Activated CD8-positive, alpha-beta memory T cell treated with anti-CD3 and anti-CD28 coated beads, Interleukin-2, amount 10 ng/mL, durations not matched to agents 7 days and 5 days (primary cell): ENCODE data around the gene CCDC92. TPM values are rescaled to one million over a fixed set of nuclear protein-coding genes. Genes with fewer than 3 reads are reported as not detected.

Experiments used
- ATAC-seq: fragments of 150-1000 bp; cut with Tn5 transposase; one replicate; pipeline ENCODE4 v1.10.0; 2021; ENCODE audit warnings: moderate library complexity
- CTCF ChIA-PET: fragments of 350-600 bp; sonication (Branson Sonifier 250); formaldehyde crosslinking; loops from one replicate; lab custom pipeline; 2021; ENCODE audit warnings: antibody characterized with exemption; lab: Charles Lee
- DNase-seq: peaks from one replicate; pipeline ENCODE4 v3.0.0-alpha.2; 2020
- H3K27ac Mint-ChIP-seq: one replicate; pipeline ENCODE4 v1.8.0; 2021; ENCODE audit warnings: mild to moderate bottlenecking, mixed read lengths
- H3K27me3 Mint-ChIP-seq: one replicate; pipeline ENCODE4 v1.8.0; 2021; ENCODE audit warnings: mixed read lengths
- H3K36me3 Mint-ChIP-seq: one replicate; pipeline ENCODE4 v1.8.0; 2021; ENCODE audit warnings: mild to moderate bottlenecking, mixed read lengths
- H3K4me1 Mint-ChIP-seq: one replicate; pipeline ENCODE4 v1.8.0; 2021; ENCODE audit warnings: mixed read lengths
- H3K4me3 Mint-ChIP-seq: one replicate; pipeline ENCODE4 v1.8.0; 2021; ENCODE audit warnings: mild to moderate bottlenecking, moderate library complexity, mixed read lengths
- H3K9me3 Mint-ChIP-seq: one replicate; pipeline ENCODE4 v1.8.0; 2022; ENCODE audit warnings: low read depth, mixed read lengths
- total RNA-seq, 2 experiments: library from RNA; stranded (reverse); gene quantifications; one replicate each; pipeline ENCODE4 v1.2.3, GENCODE V29; 2021

Gene CCDC92
- total RNA-seq, 2 experiments from 2014 or later, result 16.4 to 19.8 TPM

GRCh38 chr12:123941000-123941399, 31.6 kb downstream of the CCDC92 start:
- H3K9me3 Mint-ChIP-seq, result no peaks in the 10 kb centered on the region

DNA sequence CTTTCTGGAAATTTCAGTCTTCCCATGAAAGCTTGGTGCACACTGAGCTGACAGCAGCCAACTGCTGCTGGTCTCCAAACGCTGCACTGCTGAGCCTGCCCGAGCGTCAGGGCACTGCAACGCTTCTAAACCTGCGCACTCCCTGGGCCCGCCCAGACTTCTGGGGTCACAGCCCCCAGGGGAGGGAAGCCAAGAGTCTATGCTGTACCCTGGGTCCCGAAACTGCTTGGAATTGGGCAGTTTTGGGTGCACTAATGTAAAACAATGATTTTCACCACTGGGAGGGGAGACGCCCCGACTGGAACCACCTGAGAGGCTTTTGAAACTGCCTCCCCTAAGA, 32.0 kb downstream of the CCDC92 start:
- CTCF ChIA-PET, result interaction anchor here (1.8 kb wide), 1 partner anchor 35 kb away, joined by 4 read pairs; no protein-coding TSS in a partner anchor
- Mint-ChIP-seq H3K36me3 (peaks cover 8% of the 10 kb centered on the region), H3K9me3 (no peaks in the 10 kb centered on the region), H3K27ac (no peak overlapping the region), H3K4me1 (peaks cover 21% of the 10 kb centered on the region), H3K27me3 (no peaks in the 10 kb centered on the region), H3K4me3 (no peak overlapping the region)
- no peak for ATAC-seq
- DNase-seq, result no peak

More at GRCh38 chr12:123941000-123941399, 31.6 kb downstream of the CCDC92 start:
- Mint-ChIP-seq H3K27me3 (no peaks in the 10 kb centered on the region), H3K27ac (no peak overlapping the region), H3K4me1 (peaks cover 21% of the 10 kb centered on the region), H3K4me3 (no peak overlapping the region), H3K36me3 (peaks cover 8% of the 10 kb centered on the region)
- ATAC-seq (no peak), DNase-seq (no peak)
- CTCF ChIA-PET, result interaction anchor here (0.6 to 1.8 kb wide), 3 partner anchors 36 to 103 kb away, joined by 3 to 4 read pairs (median 3); no protein-coding TSS in a partner anchor

- CTCF ChIA-PET, result interaction anchor here (1.3 to 1.9 kb wide), 4 partner anchors 11 to 58 kb away, joined by 3 to 7 read pairs (median 4); no protein-coding TSS in a partner anchor
- Mint-ChIP-seq H3K4me1 (peaks cover 21% of the 10 kb centered on the region), H3K9me3 (no peaks in the 10 kb centered on the region), H3K27ac (no peak overlapping the region), H3K27me3 (no peaks in the 10 kb centered on the region), H3K4me3 (no peak overlapping the region), H3K36me3 (peaks cover 8% of the 10 kb centered on the region)
- ATAC-seq (no peak), DNase-seq (no peak)
These were observed 32.7 kb downstream of the CCDC92 start for GRCh38 chr12:123939716-123940626.

DNA sequence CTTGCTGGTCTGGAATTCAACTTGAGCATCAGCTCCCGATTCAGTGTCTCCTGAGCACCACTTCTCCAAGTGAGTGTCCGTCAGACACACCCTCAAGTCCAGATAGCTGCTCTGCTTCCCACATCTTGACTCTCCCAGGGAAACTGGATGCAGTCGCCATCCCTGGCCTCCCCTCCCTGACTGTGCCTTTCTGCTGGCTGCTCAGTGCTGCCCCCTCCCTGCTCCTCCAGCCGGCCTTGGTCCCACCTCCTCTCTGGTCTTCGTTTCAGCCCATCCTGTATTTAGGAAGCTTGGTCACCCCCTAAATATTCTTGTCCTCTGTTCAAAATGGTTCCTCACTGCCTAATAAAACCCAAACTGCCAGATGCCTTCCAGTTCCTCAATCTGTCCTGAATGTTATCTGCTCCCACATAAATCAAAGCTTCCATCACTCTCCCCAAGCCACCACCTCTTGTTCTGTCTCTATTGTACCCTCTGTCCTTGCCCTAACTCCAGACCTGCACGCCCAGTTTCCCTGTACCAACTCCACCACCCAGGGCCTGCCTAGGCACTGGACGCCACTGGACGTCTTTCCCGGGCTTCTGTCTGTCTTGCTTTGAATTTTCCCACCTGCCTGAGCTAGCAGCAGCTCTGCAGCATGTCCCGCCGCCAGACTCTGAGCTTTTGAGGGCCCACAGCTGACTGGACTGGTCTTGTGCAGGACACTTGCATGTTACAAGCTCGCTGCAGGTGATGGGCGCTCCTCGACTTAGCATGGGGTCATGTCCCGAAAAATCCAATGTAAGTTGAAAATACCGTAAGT, 33.8 kb downstream of the CCDC92 start:
- Mint-ChIP-seq H3K4me3 (peak overlapping the region; percentile 65), H3K4me1 (peaks cover 22% of the 10 kb centered on the region), H3K36me3 (peaks cover 8% of the 10 kb centered on the region), H3K27ac (peak overlapping the region; percentile 88), H3K9me3 (no peaks in the 10 kb centered on the region), H3K27me3 (no peaks in the 10 kb centered on the region)
- CTCF ChIA-PET, result interaction anchor here (1.0 to 1.9 kb wide), 7 partner anchors 10 to 59 kb away, joined by 3 to 7 read pairs (median 3); partner anchors contain the start of genes CCDC92 and ZNF664
- DNase-seq (no peak), ATAC-seq (peak; percentile 18)

GRCh38 chr12:123937707-123938591, 34.7 kb downstream of the CCDC92 start:
- Mint-ChIP-seq H3K4me3 (peak overlapping the region; percentile 65), H3K27me3 (peaks cover 3% of the 10 kb centered on the region), H3K4me1 (peaks cover 22% of the 10 kb centered on the region), H3K9me3 (no peaks in the 10 kb centered on the region), H3K36me3 (peaks cover 8% of the 10 kb centered on the region), H3K27ac (peak overlapping the region; percentile 88)
- ATAC-seq (peak; percentile 93), DNase-seq (peak; percentile 79)
- CTCF ChIA-PET, result interaction anchor here (0.9 to 1.9 kb wide), 9 partner anchors 9 to 60 kb away, joined by 3 to 7 read pairs (median 3); partner anchors contain the start of genes CCDC92 and ZNF664

GRCh38 chr12:123936956-123937706, 35.5 kb downstream of the CCDC92 start:
- Mint-ChIP-seq H3K9me3 (no peaks in the 10 kb centered on the region), H3K4me3 (peak overlapping the region; percentile 65), H3K27ac (peak overlapping the region; percentile 88), H3K27me3 (peaks cover 8% of the 10 kb centered on the region), H3K4me1 (peaks cover 29% of the 10 kb centered on the region), H3K36me3 (peaks cover 6% of the 10 kb centered on the region)
- no peak for ATAC-seq
- CTCF ChIA-PET, result interaction anchor here (0.9 to 1.3 kb wide), 2 partner anchors 10 to 32 kb away, joined by 3 to 7 read pairs; no protein-coding TSS in a partner anchor
- no peak for DNase-seq

DNA sequence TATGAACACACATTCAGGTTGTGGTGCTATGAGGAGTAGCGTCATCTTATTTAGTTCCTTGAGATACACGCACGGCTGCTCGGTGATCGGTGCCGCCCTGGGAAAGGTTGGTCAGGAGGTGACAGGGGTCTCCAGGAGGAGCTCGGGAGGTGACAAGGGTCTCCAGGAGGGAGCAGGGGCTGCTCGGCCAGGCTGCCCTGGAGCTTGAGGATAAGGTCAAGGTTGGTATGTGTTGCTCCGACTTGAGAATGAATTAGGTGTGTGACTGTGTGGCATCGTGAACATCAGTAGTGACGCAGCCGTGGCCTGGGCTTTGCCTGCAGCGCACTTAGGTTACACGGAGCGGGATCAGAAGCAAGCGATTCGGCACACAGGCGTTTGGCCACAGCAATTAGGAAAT, 36.2 kb downstream of the CCDC92 start:
- Mint-ChIP-seq H3K4me1 (peaks cover 35% of the 10 kb centered on the region), H3K9me3 (no peaks in the 10 kb centered on the region), H3K27ac (peak overlapping the region; percentile 61), H3K27me3 (peaks cover 15% of the 10 kb centered on the region), H3K4me3 (no peak overlapping the region), H3K36me3 (peaks cover 4% of the 10 kb centered on the region)
- ATAC-seq (no peak), DNase-seq (no peak)
- CTCF ChIA-PET, result no interaction called here

- Mint-ChIP-seq H3K27ac (no peak overlapping the region), H3K4me3 (no peak overlapping the region), H3K27me3 (peaks cover 18% of the 10 kb centered on the region), H3K4me1 (peaks cover 35% of the 10 kb centered on the region), H3K9me3 (no peaks in the 10 kb centered on the region), H3K36me3 (peaks cover 3% of the 10 kb centered on the region)
- ATAC-seq (no peak), DNase-seq (no peak)
- CTCF ChIA-PET, result no interaction called here
These were observed 36.7 kb downstream of the CCDC92 start for GRCh38 chr12:123935956-123936355.

DNA sequence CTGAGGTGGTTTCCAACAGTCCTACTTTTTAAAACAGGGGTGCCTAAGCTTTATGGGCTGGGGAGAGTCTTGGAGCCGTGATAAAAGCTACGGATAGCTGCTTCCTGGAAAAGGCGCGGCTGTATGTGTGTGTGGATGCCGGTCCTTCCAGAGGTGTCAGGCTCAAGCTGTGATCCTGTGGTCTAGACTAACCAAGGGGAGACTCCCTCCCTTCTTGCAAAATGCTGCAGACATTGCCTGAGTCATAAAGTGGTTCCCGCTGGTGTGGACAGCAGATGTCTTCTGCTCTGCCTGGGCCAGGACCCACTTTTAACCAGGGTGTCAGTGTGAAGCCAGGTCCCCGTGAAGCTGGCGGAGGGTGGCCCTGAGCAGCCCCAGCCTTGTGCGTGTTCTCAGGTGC, 37.8 kb downstream of the CCDC92 start:
- no peak for DNase-seq
- H3K36me3 Mint-ChIP-seq, result peaks cover 3% of the 10 kb centered on the region
- no peak overlapping the region for H3K4me3 Mint-ChIP-seq
- CTCF ChIA-PET, result no interaction called here
- no peaks in the 10 kb centered on the region for H3K9me3 Mint-ChIP-seq
- peaks cover 19% of the 10 kb centered on the region for H3K27me3 Mint-ChIP-seq
- H3K4me1 Mint-ChIP-seq, result peaks cover 35% of the 10 kb centered on the region
- no peak for ATAC-seq
- no peak overlapping the region for H3K27ac Mint-ChIP-seq

DNA sequence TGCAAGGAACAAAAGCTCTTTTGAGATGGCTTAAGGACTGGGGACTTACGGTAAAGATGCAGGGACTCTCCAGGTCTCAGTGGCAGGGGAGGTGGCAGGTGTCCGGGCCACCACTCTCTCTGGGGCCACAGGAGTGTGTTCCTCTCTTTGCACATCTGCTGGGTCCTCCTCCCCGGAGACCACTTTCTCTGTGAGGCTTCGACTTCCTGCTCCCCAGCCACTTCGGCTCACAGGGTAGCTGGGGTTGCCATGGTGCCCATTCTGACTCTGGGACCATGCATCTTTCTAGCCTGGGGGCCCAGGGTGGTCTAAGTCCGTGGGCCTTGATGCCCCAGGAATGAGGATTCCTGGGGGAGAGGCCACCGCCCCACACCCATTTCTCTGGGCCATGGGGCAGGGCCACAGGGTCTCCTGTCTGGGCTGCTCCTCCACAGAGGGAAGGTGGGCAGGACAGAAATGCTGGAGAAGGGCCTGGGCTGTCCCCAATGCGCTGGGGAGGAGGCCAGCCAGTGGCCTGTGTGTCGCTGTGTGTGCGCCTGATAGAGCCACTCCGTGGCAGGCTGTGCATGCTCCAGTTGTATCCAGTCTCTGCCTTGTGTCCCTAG, 38.5 kb downstream of the CCDC92 start:
- no peak for ATAC-seq
- no peaks in the 10 kb centered on the region for H3K9me3 Mint-ChIP-seq
- H3K36me3 Mint-ChIP-seq, result peaks cover 3% of the 10 kb centered on the region
- H3K4me3 Mint-ChIP-seq, result no peak overlapping the region
- no peak overlapping the region for H3K27ac Mint-ChIP-seq
- CTCF ChIA-PET, result no interaction called here
- DNase-seq, result no peak
- peaks cover 19% of the 10 kb centered on the region for H3K27me3 Mint-ChIP-seq
- H3K4me1 Mint-ChIP-seq, result peaks cover 34% of the 10 kb centered on the region

DNA sequence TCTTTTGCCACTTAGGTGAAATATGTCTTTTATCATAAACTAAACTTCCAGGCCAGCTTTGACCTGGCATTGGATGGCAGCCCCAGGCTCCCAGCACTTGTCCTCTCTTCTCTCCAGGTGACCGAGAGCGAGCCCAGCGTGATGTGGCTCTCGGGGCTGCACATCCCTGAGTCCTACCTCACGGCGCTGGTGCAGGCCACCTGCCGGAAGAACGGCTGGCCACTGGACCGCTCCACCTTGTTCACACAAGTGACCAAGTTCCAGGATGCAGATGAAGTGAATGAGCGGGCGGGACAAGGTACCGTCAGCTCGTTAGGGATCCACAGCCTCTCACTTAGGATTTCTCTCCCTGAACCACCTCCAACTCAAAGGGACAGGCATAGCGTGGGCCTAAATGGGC, 39.4 kb downstream of the CCDC92 start:
- DNase-seq (no peak), ATAC-seq (no peak)
- Mint-ChIP-seq H3K9me3 (no peaks in the 10 kb centered on the region), H3K27ac (no peak overlapping the region), H3K27me3 (peaks cover 19% of the 10 kb centered on the region), H3K4me3 (no peak overlapping the region), H3K36me3 (peaks cover 3% of the 10 kb centered on the region), H3K4me1 (peaks cover 25% of the 10 kb centered on the region)
- CTCF ChIA-PET, result interaction anchor here (1.9 kb wide), 1 partner anchor 54 kb away, joined by 5 read pairs; no protein-coding TSS in a partner anchor
